LNCaP clone FGC (cell line): ENCODE data around the gene MMD2.

Experiments
- DNase-seq: peaks from one replicate; pipeline ENCODE4 v3.0.0-alpha.2; 2011; ENCODE audit warnings: low read depth
- H3K4me3 ChIP-seq: 2 replicates; pipeline ENCODE4 v1.5.1; 2011; ENCODE audit warnings: mild to moderate bottlenecking, low read depth, low read length, control low read depth
- CTCF ChIP-seq: IDR thresholded peaks from 2 replicates; pipeline ENCODE4 v1.5.1; 2012; ENCODE audit warnings: mild to moderate bottlenecking; ENCODE audit not compliant: control insufficient read depth, insufficient read depth; ENCODE audit errors: extremely low read depth

The MMD2 gene

DNA sequence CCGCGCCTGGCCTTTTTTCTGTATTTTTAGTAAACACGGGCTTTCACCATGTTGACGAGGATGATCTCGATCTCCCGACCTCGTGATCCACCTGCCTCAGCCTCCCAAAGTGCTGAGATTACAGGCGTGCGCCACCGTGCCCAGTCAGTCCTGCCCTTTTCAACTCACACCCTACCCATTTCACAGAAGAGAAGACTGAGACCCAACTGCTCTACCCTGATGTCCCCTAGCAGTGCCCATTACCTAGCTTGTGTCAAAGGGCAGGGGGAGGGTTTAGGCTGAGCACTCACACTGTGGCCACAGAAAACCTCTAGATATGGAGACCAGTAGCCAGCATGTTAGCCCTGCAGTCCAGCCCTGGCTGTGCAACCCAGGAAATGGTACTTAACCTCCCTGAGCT lies 15.7 kb downstream of the MMD2 start:
- no peak overlapping the region for H3K4me3 ChIP-seq
- no peak for DNase-seq
- no peak for TF ChIP-seq CTCF

DNA sequence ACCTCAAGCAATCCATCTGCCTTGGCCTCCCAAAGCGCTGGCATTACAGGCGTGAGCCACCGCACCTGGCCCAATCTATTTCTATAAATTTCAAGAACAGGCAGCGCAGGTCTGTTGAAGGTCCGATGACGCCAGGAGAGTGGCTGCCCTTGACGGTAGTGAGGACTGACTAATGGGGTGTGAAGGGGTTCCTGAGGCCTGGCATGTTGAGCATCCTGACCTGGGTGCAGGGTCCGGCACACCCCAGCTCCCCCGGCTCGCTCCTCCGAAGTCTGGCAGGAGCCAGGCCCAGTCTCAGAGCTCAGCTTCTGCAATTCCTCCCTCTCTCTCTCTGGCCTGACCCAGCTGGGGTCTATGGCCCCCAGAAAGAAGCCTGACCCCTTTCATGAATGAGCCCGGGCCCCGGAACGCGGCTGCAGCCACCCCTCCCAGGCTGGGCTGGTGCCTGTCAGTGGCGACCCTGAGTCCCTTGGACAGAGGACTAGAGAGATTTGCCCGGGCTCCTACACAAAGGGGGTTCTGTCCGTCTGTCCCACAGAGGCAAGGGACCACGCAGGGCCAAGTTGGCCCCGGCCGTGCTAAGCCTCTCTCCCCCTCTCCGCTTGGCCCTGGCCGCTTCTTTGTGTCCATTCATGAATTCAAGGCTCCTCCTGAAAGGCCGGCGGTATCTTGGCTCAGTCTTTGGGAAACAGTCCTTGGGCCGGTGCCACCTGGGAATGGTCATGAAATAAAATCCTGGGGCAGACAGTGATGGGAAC lies 18.8 kb downstream of the MMD2 start:
- no peak for DNase-seq
- no peak for TF ChIP-seq CTCF
- H3K4me3 ChIP-seq, result no peak overlapping the region

- TF ChIP-seq CTCF, result no peak
- no peak for DNase-seq
- no peak overlapping the region for H3K4me3 ChIP-seq
Observed at GRCh38 chr7:4937411-4937810, 21.6 kb downstream of the MMD2 start.

GRCh38 chr7:4934419-4935025 lies 24.5 kb downstream of the MMD2 start:
- no peak overlapping the region for H3K4me3 ChIP-seq
- no peak for TF ChIP-seq CTCF
- no peak for DNase-seq

DNA sequence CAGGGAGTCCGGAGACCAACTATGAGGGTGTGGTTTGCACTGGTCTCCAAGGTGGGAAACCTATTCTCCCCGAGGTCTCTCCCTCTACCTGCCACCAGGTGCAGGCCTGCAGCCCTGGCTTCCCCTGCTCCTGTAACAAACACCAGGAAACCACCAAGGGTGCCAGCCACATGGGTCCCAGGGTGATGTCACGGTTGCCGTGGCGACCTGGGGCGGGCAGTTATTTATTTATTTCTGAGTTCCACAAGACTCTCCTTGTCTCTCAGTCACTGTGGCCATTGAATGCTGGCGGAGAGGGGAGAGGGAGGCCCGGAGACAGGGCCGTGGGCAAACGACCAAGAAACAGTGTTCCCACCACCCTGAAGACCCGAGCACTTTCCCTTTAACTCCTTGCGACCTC lies 27.0 kb downstream of the MMD2 start:
- no peak overlapping the region for H3K4me3 ChIP-seq
- DNase-seq, result no peak
- TF ChIP-seq CTCF, result no peak

GRCh38 chr7:4929005-4929404 lies 30.0 kb downstream of the MMD2 start:
- no peak overlapping the region for H3K4me3 ChIP-seq
- no peak for TF ChIP-seq CTCF
- no peak for DNase-seq

DNA sequence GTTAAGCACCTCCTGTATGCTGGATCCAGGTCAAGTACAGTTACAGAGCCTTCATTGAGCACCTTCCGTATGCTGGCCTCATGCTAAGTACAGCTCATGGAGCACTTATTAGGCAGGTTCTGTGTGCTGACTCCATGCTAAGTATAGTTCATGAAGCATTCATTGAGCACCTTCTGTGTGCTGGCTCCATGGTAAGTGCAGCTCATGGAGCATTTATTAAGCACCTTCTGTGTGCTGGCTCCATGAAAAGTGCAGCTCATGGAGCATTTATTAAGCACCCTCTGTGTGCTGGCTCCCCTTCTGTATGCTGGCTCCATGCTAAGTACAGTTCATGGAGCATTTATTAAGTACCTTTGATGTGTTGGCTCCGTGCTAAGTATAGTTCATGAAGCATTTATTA lies 30.5 kb downstream of the MMD2 start:
- no peak for TF ChIP-seq CTCF
- DNase-seq, result no peak
- no peak overlapping the region for H3K4me3 ChIP-seq
